ENCODE results near the gene ISOC2.
"Not testable (repeated sequence)": the region's sequence is repeated elsewhere in the genome, so short reads cannot be mapped to it uniquely, and the experiment has no call there.

Gene ISOC2

DNA sequence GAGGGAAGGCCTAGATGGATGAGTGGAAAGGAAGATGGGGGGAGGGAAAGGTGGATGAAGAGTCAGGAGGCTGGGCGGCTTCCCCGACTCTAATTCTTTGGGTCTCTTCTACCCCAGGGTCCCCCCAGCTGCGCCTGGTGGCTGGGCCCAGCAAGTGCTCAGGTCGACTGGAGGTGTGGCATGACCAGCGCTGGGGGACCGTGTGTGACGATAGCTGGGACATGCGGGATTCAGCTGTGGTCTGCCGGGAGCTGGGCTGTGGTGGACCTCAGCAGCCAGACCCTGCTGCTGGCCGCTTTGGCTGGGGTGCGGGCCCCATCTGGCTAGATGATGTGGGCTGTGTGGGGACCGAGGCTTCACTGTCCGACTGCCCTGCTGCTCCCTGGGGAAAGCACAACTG is 36.3 kb upstream of the ISOC2 start:
- H3K9me3 ChIP-seq (ENCODE audit: insufficient read depth, low read depth, low read length): no peaks in the 10 kb centered on the region
- no peaks in the 10 kb centered on the region for H4K20me1 ChIP-seq (ENCODE audit: insufficient read depth, low read length, poor library complexity, severe bottlenecking)
- no peak overlapping the region for H3K4me2 ChIP-seq (ENCODE audit: low read depth, low read length, poor library complexity, severe bottlenecking)
- H3K36me3 ChIP-seq (ENCODE audit: insufficient read depth, low read length): no peaks in the 10 kb centered on the region
- no peaks in the 10 kb centered on the region for H3F3A ChIP-seq (ENCODE audit: low read depth)
- no peak overlapping the region for H3K9ac ChIP-seq (ENCODE audit: low read depth, low read length, poor library complexity, severe bottlenecking)
- TF ChIP-seq, protein P1, sequence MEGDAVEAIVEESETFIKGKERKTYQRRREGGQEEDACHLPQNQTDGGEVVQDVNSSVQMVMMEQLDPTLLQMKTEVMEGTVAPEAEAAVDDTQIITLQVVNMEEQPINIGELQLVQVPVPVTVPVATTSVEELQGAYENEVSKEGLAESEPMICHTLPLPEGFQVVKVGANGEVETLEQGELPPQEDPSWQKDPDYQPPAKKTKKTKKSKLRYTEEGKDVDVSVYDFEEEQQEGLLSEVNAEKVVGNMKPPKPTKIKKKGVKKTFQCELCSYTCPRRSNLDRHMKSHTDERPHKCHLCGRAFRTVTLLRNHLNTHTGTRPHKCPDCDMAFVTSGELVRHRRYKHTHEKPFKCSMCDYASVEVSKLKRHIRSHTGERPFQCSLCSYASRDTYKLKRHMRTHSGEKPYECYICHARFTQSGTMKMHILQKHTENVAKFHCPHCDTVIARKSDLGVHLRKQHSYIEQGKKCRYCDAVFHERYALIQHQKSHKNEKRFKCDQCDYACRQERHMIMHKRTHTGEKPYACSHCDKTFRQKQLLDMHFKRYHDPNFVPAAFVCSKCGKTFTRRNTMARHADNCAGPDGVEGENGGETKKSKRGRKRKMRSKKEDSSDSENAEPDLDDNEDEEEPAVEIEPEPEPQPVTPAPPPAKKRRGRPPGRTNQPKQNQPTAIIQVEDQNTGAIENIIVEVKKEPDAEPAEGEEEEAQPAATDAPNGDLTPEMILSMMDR (conservative IDR thresholded peaks at IDR 0.05; ENCODE audit: low read length): no peak
- TF ChIP-seq EZH2phosphoT487 (IDR thresholded peaks at IDR 0.05; ENCODE audit: borderline replicate concordance): no peak
- no peaks in the 10 kb centered on the region for H3K9me2 ChIP-seq (replicated peaks; ENCODE audit: low read depth, low read length)
- H3K79me2 ChIP-seq (ENCODE audit: insufficient read depth, low read length): peaks cover 19% of the 10 kb centered on the region; the same call in 1 of the 2 replicates
- H3K4me1 ChIP-seq (ENCODE audit: insufficient read depth, low read length, poor library complexity, severe bottlenecking): peaks cover 18% of the 10 kb centered on the region
- H2AFZ ChIP-seq (ENCODE audit: low read length): no peak overlapping the region
- H3K27me3 ChIP-seq (ENCODE audit: insufficient read depth, low read length, poor library complexity, severe bottlenecking): no peaks in the 10 kb centered on the region
- H3K4me3 ChIP-seq (ENCODE audit: low read length, poor library complexity, severe bottlenecking): no peak overlapping the region

- not testable (repeated sequence) for H4K20me1 ChIP-seq (ENCODE audit: insufficient read depth, low read length, poor library complexity, severe bottlenecking); H3K4me2 ChIP-seq (ENCODE audit: low read depth, low read length, poor library complexity, severe bottlenecking); H3K9me2 ChIP-seq (replicated peaks; ENCODE audit: low read depth, low read length)
Observed at GRCh38 chr19:55496820-55497219, 35.4 kb upstream of the ISOC2 start.

GRCh38 chr19:55495646-55496349 is 34.4 kb upstream of the ISOC2 start:
- no peak overlapping the region for H3K4me2 ChIP-seq (ENCODE audit: low read depth, low read length, poor library complexity, severe bottlenecking)
- TF ChIP-seq EZH2phosphoT487 (IDR thresholded peaks at IDR 0.05; ENCODE audit: borderline replicate concordance): no peak
- TF ChIP-seq, protein P1 (conservative IDR thresholded peaks at IDR 0.05; ENCODE audit: low read length): no peak
- H3F3A ChIP-seq (ENCODE audit: low read depth): no peaks in the 10 kb centered on the region
- H3K79me2 ChIP-seq (ENCODE audit: insufficient read depth, low read length): peaks cover under 1% of the 10 kb centered on the region; the same call in 1 of the 2 replicates
- H3K4me3 ChIP-seq (ENCODE audit: low read length, poor library complexity, severe bottlenecking): no peak overlapping the region
- H3K9me2 ChIP-seq (replicated peaks; ENCODE audit: low read depth, low read length): no peaks in the 10 kb centered on the region
- peaks cover 4% of the 10 kb centered on the region for H3K4me1 ChIP-seq (ENCODE audit: insufficient read depth, low read length, poor library complexity, severe bottlenecking)
- H4K20me1 ChIP-seq (ENCODE audit: insufficient read depth, low read length, poor library complexity, severe bottlenecking): no peaks in the 10 kb centered on the region
- H3K36me3 ChIP-seq (ENCODE audit: insufficient read depth, low read length): no peaks in the 10 kb centered on the region
- H3K9ac ChIP-seq (ENCODE audit: low read depth, low read length, poor library complexity, severe bottlenecking): no peak overlapping the region
- no peak overlapping the region for H2AFZ ChIP-seq (ENCODE audit: low read length)
- H3K27me3 ChIP-seq (ENCODE audit: insufficient read depth, low read length, poor library complexity, severe bottlenecking): no peaks in the 10 kb centered on the region
- H3K9me3 ChIP-seq (ENCODE audit: insufficient read depth, low read depth, low read length): no peaks in the 10 kb centered on the region

More at GRCh38 chr19:55496820-55497219, 35.4 kb upstream of the ISOC2 start:
- H3K9me3 ChIP-seq (ENCODE audit: insufficient read depth, low read depth, low read length); H3F3A ChIP-seq (ENCODE audit: low read depth); H2AFZ ChIP-seq (ENCODE audit: low read length); H3K4me3 ChIP-seq (ENCODE audit: low read length, poor library complexity, severe bottlenecking); H3K9ac ChIP-seq (ENCODE audit: low read depth, low read length, poor library complexity, severe bottlenecking); H3K27me3 ChIP-seq (ENCODE audit: insufficient read depth, low read length, poor library complexity, severe bottlenecking); H3K36me3 ChIP-seq (ENCODE audit: insufficient read depth, low read length): not testable (repeated sequence)
- Histone ChIP-seq H3K79me2 (ENCODE audit: insufficient read depth, low read length) (peaks cover 11% of the 10 kb centered on the region; the same call in 1 of the 2 replicates), H3K4me1 (ENCODE audit: insufficient read depth, low read length, poor library complexity, severe bottlenecking) (peaks cover 13% of the 10 kb centered on the region)
